ENCODE results near the gene CASP9. TPM values are rescaled to one million over a fixed set of nuclear protein-coding genes. Genes with fewer than 3 reads are reported as not detected.

The CASP9 gene
- total and polyA plus RNA-seq, 2 experiments from 2014 or later, result 7.7 to 25.0 TPM

GRCh38 chr1:15557008-15557407 lies 33.0 kb upstream of the CASP9 start (continued):
- TF ChIP-seq, protein P1, sequence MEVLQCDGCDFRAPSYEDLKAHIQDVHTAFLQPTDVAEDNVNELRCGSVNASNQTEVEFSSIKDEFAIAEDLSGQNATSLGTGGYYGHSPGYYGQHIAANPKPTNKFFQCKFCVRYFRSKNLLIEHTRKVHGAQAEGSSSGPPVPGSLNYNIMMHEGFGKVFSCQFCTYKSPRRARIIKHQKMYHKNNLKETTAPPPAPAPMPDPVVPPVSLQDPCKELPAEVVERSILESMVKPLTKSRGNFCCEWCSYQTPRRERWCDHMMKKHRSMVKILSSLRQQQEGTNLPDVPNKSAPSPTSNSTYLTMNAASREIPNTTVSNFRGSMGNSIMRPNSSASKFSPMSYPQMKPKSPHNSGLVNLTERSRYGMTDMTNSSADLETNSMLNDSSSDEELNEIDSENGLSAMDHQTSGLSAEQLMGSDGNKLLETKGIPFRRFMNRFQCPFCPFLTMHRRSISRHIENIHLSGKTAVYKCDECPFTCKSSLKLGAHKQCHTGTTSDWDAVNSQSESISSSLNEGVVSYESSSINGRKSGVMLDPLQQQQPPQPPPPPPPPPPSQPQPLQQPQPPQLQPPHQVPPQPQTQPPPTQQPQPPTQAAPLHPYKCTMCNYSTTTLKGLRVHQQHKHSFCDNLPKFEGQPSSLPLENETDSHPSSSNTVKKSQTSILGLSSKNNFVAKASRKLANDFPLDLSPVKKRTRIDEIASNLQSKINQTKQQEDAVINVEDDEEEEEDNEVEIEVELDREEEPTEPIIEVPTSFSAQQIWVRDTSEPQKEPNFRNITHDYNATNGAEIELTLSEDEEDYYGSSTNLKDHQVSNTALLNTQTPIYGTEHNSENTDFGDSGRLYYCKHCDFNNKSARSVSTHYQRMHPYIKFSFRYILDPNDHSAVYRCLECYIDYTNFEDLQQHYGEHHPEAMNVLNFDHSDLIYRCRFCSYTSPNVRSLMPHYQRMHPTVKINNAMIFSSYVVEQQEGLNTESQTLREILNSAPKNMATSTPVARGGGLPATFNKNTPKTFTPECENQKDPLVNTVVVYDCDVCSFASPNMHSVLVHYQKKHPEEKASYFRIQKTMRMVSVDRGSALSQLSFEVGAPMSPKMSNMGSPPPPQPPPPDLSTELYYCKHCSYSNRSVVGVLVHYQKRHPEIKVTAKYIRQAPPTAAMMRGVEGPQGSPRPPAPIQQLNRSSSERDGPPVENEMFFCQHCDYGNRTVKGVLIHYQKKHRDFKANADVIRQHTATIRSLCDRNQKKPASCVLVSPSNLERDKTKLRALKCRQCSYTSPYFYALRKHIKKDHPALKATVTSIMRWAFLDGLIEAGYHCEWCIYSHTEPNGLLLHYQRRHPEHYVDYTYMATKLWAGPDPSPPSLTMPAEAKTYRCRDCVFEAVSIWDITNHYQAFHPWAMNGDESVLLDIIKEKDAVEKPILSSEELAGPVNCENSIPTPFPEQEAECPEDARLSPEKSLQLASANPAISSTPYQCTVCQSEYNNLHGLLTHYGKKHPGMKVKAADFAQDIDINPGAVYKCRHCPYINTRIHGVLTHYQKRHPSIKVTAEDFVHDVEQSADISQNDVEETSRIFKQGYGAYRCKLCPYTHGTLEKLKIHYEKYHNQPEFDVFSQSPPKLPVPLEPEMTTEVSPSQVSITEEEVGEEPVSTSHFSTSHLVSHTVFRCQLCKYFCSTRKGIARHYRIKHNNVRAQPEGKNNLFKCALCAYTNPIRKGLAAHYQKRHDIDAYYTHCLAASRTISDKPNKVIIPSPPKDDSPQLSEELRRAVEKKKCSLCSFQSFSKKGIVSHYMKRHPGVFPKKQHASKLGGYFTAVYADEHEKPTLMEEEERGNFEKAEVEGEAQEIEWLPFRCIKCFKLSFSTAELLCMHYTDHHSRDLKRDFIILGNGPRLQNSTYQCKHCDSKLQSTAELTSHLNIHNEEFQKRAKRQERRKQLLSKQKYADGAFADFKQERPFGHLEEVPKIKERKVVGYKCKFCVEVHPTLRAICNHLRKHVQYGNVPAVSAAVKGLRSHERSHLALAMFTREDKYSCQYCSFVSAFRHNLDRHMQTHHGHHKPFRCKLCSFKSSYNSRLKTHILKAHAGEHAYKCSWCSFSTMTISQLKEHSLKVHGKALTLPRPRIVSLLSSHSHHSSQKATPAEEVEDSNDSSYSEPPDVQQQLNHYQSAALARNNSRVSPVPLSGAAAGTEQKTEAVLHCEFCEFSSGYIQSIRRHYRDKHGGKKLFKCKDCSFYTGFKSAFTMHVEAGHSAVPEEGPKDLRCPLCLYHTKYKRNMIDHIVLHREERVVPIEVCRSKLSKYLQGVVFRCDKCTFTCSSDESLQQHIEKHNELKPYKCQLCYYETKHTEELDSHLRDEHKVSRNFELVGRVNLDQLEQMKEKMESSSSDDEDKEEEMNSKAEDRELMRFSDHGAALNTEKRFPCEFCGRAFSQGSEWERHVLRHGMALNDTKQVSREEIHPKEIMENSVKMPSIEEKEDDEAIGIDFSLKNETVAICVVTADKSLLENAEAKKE (CRISPR knock-in tag; IDR thresholded peaks at IDR 0.05), result no peak
- TF ChIP-seq STAT1 (IDR thresholded peaks at IDR 0.05; ENCODE audit: unreplicated experiment) (no peak), NANOG (IDR thresholded peaks at IDR 0.05; ENCODE audit: borderline replicate concordance) (no peak), EZH2phosphoT487 (IDR thresholded peaks at IDR 0.05; ENCODE audit: unreplicated experiment) (no peak), CREB1 (CRISPR knock-in tag; IDR thresholded peaks at IDR 0.05; ENCODE audit: low read depth) (no peak)
- TF ChIP-seq, protein P2, sequence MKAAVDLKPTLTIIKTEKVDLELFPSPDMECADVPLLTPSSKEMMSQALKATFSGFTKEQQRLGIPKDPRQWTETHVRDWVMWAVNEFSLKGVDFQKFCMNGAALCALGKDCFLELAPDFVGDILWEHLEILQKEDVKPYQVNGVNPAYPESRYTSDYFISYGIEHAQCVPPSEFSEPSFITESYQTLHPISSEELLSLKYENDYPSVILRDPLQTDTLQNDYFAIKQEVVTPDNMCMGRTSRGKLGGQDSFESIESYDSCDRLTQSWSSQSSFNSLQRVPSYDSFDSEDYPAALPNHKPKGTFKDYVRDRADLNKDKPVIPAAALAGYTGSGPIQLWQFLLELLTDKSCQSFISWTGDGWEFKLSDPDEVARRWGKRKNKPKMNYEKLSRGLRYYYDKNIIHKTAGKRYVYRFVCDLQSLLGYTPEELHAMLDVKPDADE (IDR thresholded peaks at IDR 0.05), result no peak

- Histone ChIP-seq H2AFZ (no peak overlapping the region), H3K9me2 (ENCODE audit: insufficient read depth) (no peaks in the 10 kb centered on the region), H3K79me2 (replicated peaks; ENCODE audit: insufficient read depth) (no peaks in the 10 kb centered on the region), H3K4me3 (no peak overlapping the region), H4K20me1 (replicated peaks; ENCODE audit: insufficient read depth) (no peaks in the 10 kb centered on the region), H3F3A (replicated peaks; ENCODE audit: low read depth) (no peaks in the 10 kb centered on the region), H3K27ac (ENCODE audit: low read depth) (no peak overlapping the region), H3K27me3 (ENCODE audit: insufficient read depth) (no peaks in the 10 kb centered on the region), H3K4me2 (no peak overlapping the region), H3K4me1 (ENCODE audit: insufficient read depth) (no peaks in the 10 kb centered on the region), H3K36me3 (ENCODE audit: insufficient read depth) (peaks cover 17% of the 10 kb centered on the region)
- Mint-ChIP-seq H3K4me1 (no peaks in the 10 kb centered on the region), H3K4me3 (no peak overlapping the region), H3K27ac (no peak overlapping the region), H3K27me3 (ENCODE audit: insufficient read depth, low read depth, poor library complexity) (no peaks in the 10 kb centered on the region), H3K36me3 (ENCODE audit: low read depth) (peaks cover 27% of the 10 kb centered on the region), H3K9me3 (no peaks in the 10 kb centered on the region)
- no peak for ATAC-seq
- no peak for DNase-seq (ENCODE audit: low spot score)
- TF ChIP-seq, protein P3, sequence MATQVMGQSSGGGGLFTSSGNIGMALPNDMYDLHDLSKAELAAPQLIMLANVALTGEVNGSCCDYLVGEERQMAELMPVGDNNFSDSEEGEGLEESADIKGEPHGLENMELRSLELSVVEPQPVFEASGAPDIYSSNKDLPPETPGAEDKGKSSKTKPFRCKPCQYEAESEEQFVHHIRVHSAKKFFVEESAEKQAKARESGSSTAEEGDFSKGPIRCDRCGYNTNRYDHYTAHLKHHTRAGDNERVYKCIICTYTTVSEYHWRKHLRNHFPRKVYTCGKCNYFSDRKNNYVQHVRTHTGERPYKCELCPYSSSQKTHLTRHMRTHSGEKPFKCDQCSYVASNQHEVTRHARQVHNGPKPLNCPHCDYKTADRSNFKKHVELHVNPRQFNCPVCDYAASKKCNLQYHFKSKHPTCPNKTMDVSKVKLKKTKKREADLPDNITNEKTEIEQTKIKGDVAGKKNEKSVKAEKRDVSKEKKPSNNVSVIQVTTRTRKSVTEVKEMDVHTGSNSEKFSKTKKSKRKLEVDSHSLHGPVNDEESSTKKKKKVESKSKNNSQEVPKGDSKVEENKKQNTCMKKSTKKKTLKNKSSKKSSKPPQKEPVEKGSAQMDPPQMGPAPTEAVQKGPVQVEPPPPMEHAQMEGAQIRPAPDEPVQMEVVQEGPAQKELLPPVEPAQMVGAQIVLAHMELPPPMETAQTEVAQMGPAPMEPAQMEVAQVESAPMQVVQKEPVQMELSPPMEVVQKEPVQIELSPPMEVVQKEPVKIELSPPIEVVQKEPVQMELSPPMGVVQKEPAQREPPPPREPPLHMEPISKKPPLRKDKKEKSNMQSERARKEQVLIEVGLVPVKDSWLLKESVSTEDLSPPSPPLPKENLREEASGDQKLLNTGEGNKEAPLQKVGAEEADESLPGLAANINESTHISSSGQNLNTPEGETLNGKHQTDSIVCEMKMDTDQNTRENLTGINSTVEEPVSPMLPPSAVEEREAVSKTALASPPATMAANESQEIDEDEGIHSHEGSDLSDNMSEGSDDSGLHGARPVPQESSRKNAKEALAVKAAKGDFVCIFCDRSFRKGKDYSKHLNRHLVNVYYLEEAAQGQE (IDR thresholded peaks at IDR 0.05; ENCODE audit: unreplicated experiment), result no peak
- TF ChIP-seq EZH2 (IDR thresholded peaks at IDR 0.05; ENCODE audit: low read depth, unreplicated experiment), result no peak
- no peak for TF ChIP-seq JUNB (IDR thresholded peaks at IDR 0.05; ENCODE audit: unreplicated experiment)
- no peak for TF ChIP-seq EZH2phosphoT487 (IDR thresholded peaks at IDR 0.05; ENCODE audit: unreplicated experiment)
- TF ChIP-seq CTCF (conservative IDR thresholded peaks at IDR 0.05; ENCODE audit: low read depth in 2 of 2), result no peak
- TF ChIP-seq ZNF114 (CRISPR knock-in tag; IDR thresholded peaks at IDR 0.05), result no peak
- no peak for TF ChIP-seq POLR2AphosphoS5 (IDR thresholded peaks at IDR 0.05; ENCODE audit: low read depth)
Observed at GRCh38 chr1:15550573-15550972, 26.6 kb upstream of the CASP9 start.
